HCT116 (cell line): Measurements from ENCODE around the gene NCOR1. TPM values are rescaled to one million over a fixed set of nuclear protein-coding genes. Genes with fewer than 3 reads are reported as not detected.

Source experiments
- ATAC-seq: fragments of 200-7000 bp; cut with Tn5 transposase; 2 replicates; pipeline ENCODE4 v1.9.1; 2020; ENCODE audit warnings: mild to moderate bottlenecking, moderate library complexity
- BruUV-seq: library from RNA; stranded (reverse); fragments of 400-500 nt; replicated peaks from 2 replicates; lab custom pipeline; 2021; lab: Mats Ljungman, UMichigan
- CTCF ChIA-PET: fragments of 300-600 bp; sonication (Branson Sonifier 250); formaldehyde crosslinking; loops from one replicate; lab custom pipeline; 2021; ENCODE audit warnings: antibody characterized with exemption; lab: Charles Lee
- POLR2A ChIA-PET: fragments of 300-600, 350-600 bp; sonication (Branson Sonifier 250); formaldehyde crosslinking; loops from one replicate; lab custom pipeline; 2021; ENCODE audit warnings: antibody characterized with exemption; lab: Charles Lee
- RAD21 ChIA-PET, 2 experiments: fragments of 300-600 bp; sonication (Branson Sonifier 250); formaldehyde crosslinking; loops; one replicate each; lab custom pipeline; 2023; ENCODE audit warnings: low total read pairs in 2 of 2; ENCODE audit not compliant: uncharacterized antibody in 2 of 2, unreplicated experiment in 2 of 2, low non-redundant PET in 1 of 2; lab: Charles Lee
- DNase-seq: peaks from one replicate; pipeline ENCODE4 v3.0.0-alpha.2; 2010; ENCODE audit warnings: low read depth, low spot score
- H2AFZ ChIP-seq: fragments of 200-600 bp; shearing (Covaris generic), sonication (generic); 2 replicates; pipeline ENCODE4 v1.6.1; 2017; ENCODE audit warnings: low read depth, mixed run types, mixed read lengths, antibody characterized with exemption, low read length; ENCODE audit not compliant: poor library complexity, severe bottlenecking
- H3K27ac ChIP-seq: 2 replicates; pipeline ENCODE4 v1.5.1; 2012; ENCODE audit warnings: low read depth, low read length
- H3K27me3 ChIP-seq: fragments of 200-600 bp; sonication (generic); 2 replicates; pipeline ENCODE4 v1.6.1; 2016; ENCODE audit warnings: mixed run types, low read length, mixed read lengths; ENCODE audit not compliant: insufficient read depth
- H3K36me3 ChIP-seq, 2 experiments: fragments of 200-500 bp in 1 of 2; fragments of 200-600 bp in 1 of 2; sonication (Bioruptor generic) in 1 of 2; sonication (generic) in 1 of 2; 2 replicates each; pipeline versions ENCODE4 v1.5.1 to v1.6.1; 2014 to 2016; ENCODE audit warnings: low read length in 2 of 2, inconsistent platforms in 1 of 2, mixed read lengths in 1 of 2, mixed run types in 1 of 2; ENCODE audit not compliant: insufficient read depth in 2 of 2, control insufficient read depth in 1 of 2
- H3K4me1 ChIP-seq, 2 experiments: fragments of 200-600 bp in 1 of 2; sonication (generic) in 1 of 2; 2 replicates each; pipeline versions ENCODE4 v1.5.1 to v1.6.1; 2012 to 2017; ENCODE audit warnings: low read length in 2 of 2, inconsistent platforms in 1 of 2, mild to moderate bottlenecking in 1 of 2, mixed read lengths in 1 of 2, mixed run types in 1 of 2, moderate library complexity in 1 of 2; ENCODE audit not compliant: insufficient read depth in 2 of 2, control insufficient read depth in 1 of 2
- H3K4me2 ChIP-seq: fragments of 200-600 bp; sonication (generic); 2 replicates; pipeline ENCODE4 v1.6.1; 2017; ENCODE audit warnings: mixed run types, low read length, mixed read lengths
- H3K4me3 ChIP-seq, 2 experiments: fragments of 200-600 bp in 1 of 2; sonication (generic) in 1 of 2; replicated peaks in 1 of 2; 2 replicates each; pipeline ENCODE4 v1.5.1; 2011 to 2016; ENCODE audit warnings: low read length in 2 of 2, control low read depth in 1 of 2, low read depth in 1 of 2, mild to moderate bottlenecking in 1 of 2, mixed read lengths in 1 of 2, mixed run types in 1 of 2
- H3K79me2 ChIP-seq: fragments of 200-600 bp; sonication (generic); 2 replicates; pipeline ENCODE4 v1.6.1; 2017; ENCODE audit warnings: mild to moderate bottlenecking, mixed run types, low read length, moderate library complexity, mixed read lengths; ENCODE audit not compliant: insufficient read depth
- H3K9ac ChIP-seq: fragments of 200-600 bp; sonication (generic); 2 replicates; pipeline ENCODE4 v1.6.1; 2016; ENCODE audit warnings: low read length, mixed read lengths
- H3K9me2 ChIP-seq: fragments of 200-600 bp; sonication (generic), shearing (Covaris generic); 2 replicates; pipeline ENCODE4 v1.6.1; 2017; ENCODE audit warnings: mixed run types, mild to moderate bottlenecking, moderate library complexity; ENCODE audit not compliant: insufficient read depth
- H3K9me3 ChIP-seq, 2 experiments: fragments of 200-500 bp in 1 of 2; fragments of 200-600 bp in 1 of 2; sonication (Bioruptor generic) in 1 of 2; sonication (generic) in 1 of 2; 2 replicates each; pipeline ENCODE4 v1.6.1; 2014 to 2017; ENCODE audit warnings: low read length in 2 of 2, mixed read lengths in 2 of 2, inconsistent platforms in 1 of 2, low read depth in 1 of 2, mild to moderate bottlenecking in 1 of 2, mixed run types in 1 of 2, moderate library complexity in 1 of 2; ENCODE audit not compliant: control insufficient read depth in 1 of 2, insufficient read depth in 1 of 2
- H4K20me1 ChIP-seq: fragments of 200-600 bp; sonication (generic), shearing (Covaris generic); 2 replicates; pipeline ENCODE4 v1.6.1; 2017; ENCODE audit warnings: mixed run types, mild to moderate bottlenecking, moderate library complexity; ENCODE audit not compliant: insufficient read depth
- ATF3 ChIP-seq: IDR thresholded peaks from 2 replicates; pipeline ENCODE4 v1.6.1; 2012
- CBX3 ChIP-seq: IDR thresholded peaks from 2 replicates; pipeline ENCODE4 v1.6.1; 2012; ENCODE audit warnings: low read depth
- CEBPB ChIP-seq: IDR thresholded peaks from 2 replicates; pipeline ENCODE4 v1.6.1; 2012; ENCODE audit warnings: low read depth
- EZH2phosphoT487 ChIP-seq: fragments of 200-600 bp; IDR thresholded peaks from 2 replicates; pipeline ENCODE4 v1.6.1; 2018; ENCODE audit warnings: antibody characterized with exemption, borderline replicate concordance
- FOSL1 ChIP-seq: IDR thresholded peaks from 2 replicates; pipeline ENCODE4 v1.6.1; 2012; ENCODE audit warnings: low read depth
- JUND ChIP-seq: IDR thresholded peaks from 2 replicates; pipeline ENCODE4 v1.6.1; 2012
- POLR2A ChIP-seq: IDR thresholded peaks from 2 replicates; pipeline ENCODE4 v1.7.0; 2011; ENCODE audit warnings: borderline replicate concordance; ENCODE audit not compliant: insufficient read depth, insufficient read length; ENCODE audit errors: extremely low read depth
- POLR2AphosphoS5 ChIP-seq: IDR thresholded peaks from 2 replicates; pipeline ENCODE4 v1.6.1; 2011; ENCODE audit warnings: mild to moderate bottlenecking, low read depth, low read length, moderate library complexity
- RAD21 ChIP-seq: IDR thresholded peaks from 2 replicates; pipeline ENCODE4 v1.6.1; 2012; ENCODE audit warnings: low read depth, mild to moderate bottlenecking
- SP1 ChIP-seq: IDR thresholded peaks from 2 replicates; pipeline ENCODE4 v1.6.1; 2012; ENCODE audit warnings: low read depth
- intact Hi-C: fragments of 100-400 bp; cut with micrococcal nuclease; formaldehyde crosslinking; loops from 2 replicates; pipeline ENCODE4 v1.10.0; 2022
- total RNA-seq: library from RNA; stranded (reverse); gene quantifications from one replicate; pipeline ENCODE4 v1.2.1, GENCODE V29; 2021; ENCODE audit not compliant: unreplicated experiment

Gene NCOR1
- total RNA-seq, 1 experiment from 2014 or later = 43.7 TPM

DNA sequence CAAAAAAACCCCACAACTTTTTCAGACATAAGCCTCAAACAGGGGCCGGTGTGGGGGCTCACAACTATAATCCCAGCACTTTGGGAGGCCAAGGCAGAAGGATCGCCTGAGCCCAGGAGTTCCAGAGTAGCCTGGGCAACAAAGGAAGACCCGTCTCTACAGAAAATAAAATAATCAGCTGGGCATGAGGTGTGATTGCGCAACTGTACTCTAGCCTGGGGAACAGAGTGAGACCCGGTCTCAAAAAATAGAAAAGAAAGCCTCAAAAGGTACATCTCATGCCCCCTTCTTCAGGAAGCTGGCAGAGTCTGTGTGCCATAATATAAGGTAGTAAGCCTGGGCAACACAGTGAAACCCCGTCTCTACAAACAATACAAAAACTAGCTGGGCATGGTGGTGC, 219.0 kb downstream of the NCOR1 start:
- ChIA-PET CTCF (interaction anchor here (1.1 kb wide), 1 partner anchor 52 kb away, joined by 3 read pairs; the partner anchor contains the start of gene ADORA2B), POLR2A (no interaction called here), RAD21 (no interaction called here)
- Histone ChIP-seq H2AFZ (no peak overlapping the region), H3K4me1 (peaks cover 10 to 19% of the 10 kb centered on the region in 2 experiments; a peak in 3 of 4 replicates), H3K36me3 (peaks cover 0 to 10% of the 10 kb centered on the region in 2 experiments; a peak in 2 of 4 replicates), H3K27me3 (no peaks in the 10 kb centered on the region), H3K79me2 (peaks cover 37% of the 10 kb centered on the region), H3K4me2 (no peak overlapping the region), H3K9ac (no peak overlapping the region), H3K9me3 (peaks cover 0 to 4% of the 10 kb centered on the region in 2 experiments; a peak in 1 of 4 replicates), H3K4me3 (no peak overlapping the region), H3K27ac (no peak overlapping the region), H4K20me1 (no peaks in the 10 kb centered on the region), H3K9me2 (no peaks in the 10 kb centered on the region)
- DNase-seq = no peak
- intact Hi-C loops = no loop called here
- TF ChIP-seq CEBPB (peak; percentile 81), FOSL1 (no peak)
- no TSS peak for BruUV-seq
- ATAC-seq = no peak

- H3K27ac ChIP-seq = peak overlapping the region; percentile 65
Observed at GRCh38 chr17:15981646-15982580, 233.4 kb downstream of the NCOR1 start.

More at GRCh38 chr17:15981646-15982580, 233.4 kb downstream of the NCOR1 start:
- ATAC-seq (peak; percentile 59), DNase-seq (no peak)
- BruUV-seq = no TSS peak
- no peaks in the 10 kb centered on the region for H3K9me3 ChIP-seq
- RAD21 ChIA-PET = no interaction called here
- no peaks in the 10 kb centered on the region for H3K27me3 ChIP-seq
- H3K4me3 ChIP-seq = 0 out of 4 replicates have a peak overlapping the region, but pooled peaks of 1 of the 2 experiments have one; percentile 9
- H3K9me2 ChIP-seq = no peaks in the 10 kb centered on the region
- H3K4me2 ChIP-seq = peak overlapping the region; percentile 58
- intact Hi-C loops = no loop called here
- H3K9ac ChIP-seq = peak overlapping the region; percentile 48
- peaks cover 33 to 63% of the 10 kb centered on the region in 2 experiments for H3K4me1 ChIP-seq
- 0 out of 2 replicates have a peak, but pooled peaks cover 3% of the 10 kb centered on the region for H4K20me1 ChIP-seq
- TF ChIP-seq RAD21 = no peak
- no peak for TF ChIP-seq ATF3
- TF ChIP-seq POLR2AphosphoS5 = no peak
- 0 out of 2 replicates have a peak, but pooled peaks have one; percentile 3 for TF ChIP-seq JUND
- peak; percentile 55; the same call in 1 of the 2 replicates for TF ChIP-seq CBX3
- peak; percentile 9; the same call in 1 of the 2 replicates for TF ChIP-seq SP1
- TF ChIP-seq CEBPB = 0 out of 2 replicates have a peak, but pooled peaks have one; percentile 32
- no peak for TF ChIP-seq EZH2phosphoT487
- no peak for TF ChIP-seq POLR2A
- no peak overlapping the region for H2AFZ ChIP-seq
- POLR2A ChIA-PET = interaction anchor here (1.4 kb wide), 1 partner anchor 16 kb away, joined by 4 read pairs; no protein-coding TSS in a partner anchor
- H3K79me2 ChIP-seq = peaks cover 51% of the 10 kb centered on the region
- peaks cover 12 to 38% of the 10 kb centered on the region in 2 experiments for H3K36me3 ChIP-seq
- CTCF ChIA-PET = interaction anchor here (1.2 kb wide), 1 partner anchor 16 kb away, joined by 5 read pairs; no protein-coding TSS in a partner anchor
